Lung (tissue), 12 donors: Measurements from ENCODE around the gene AFAP1. TPM values are rescaled to one million over a fixed set of nuclear protein-coding genes. Genes with fewer than 3 reads are reported as not detected.

Experiments used
- ATAC-seq: fragments of 200-7000 bp; cut with Tn5 transposase; one replicate; pipeline ENCODE4 v1.9.1; 2020; ENCODE audit warnings: moderate number of reproducible peaks; ENCODE audit not compliant: insufficient read depth, low FRiP score
- DNase-seq, 3 donors: peaks; one replicate each; pipeline ENCODE4 v3.0.0-alpha.2; 2013 to 2017
- H3K27ac ChIP-seq, 2 donors: one replicate each; pipeline ENCODE4 v1.5.1; 2013; ENCODE audit warnings: mild to moderate bottlenecking in 2 of 2, moderate library complexity in 2 of 2, control low read depth in 1 of 2, inconsistent platforms in 1 of 2, low read depth in 1 of 2, low read length in 1 of 2
- H3K27me3 ChIP-seq, 3 donors: one replicate each; pipeline ENCODE4 v1.5.1; 2013; ENCODE audit warnings: low read length in 2 of 3; ENCODE audit not compliant: control insufficient read depth in 3 of 3, insufficient read depth in 3 of 3
- H3K36me3 ChIP-seq, 4 donors: one replicate each; pipeline ENCODE4 v1.5.1; 2013; ENCODE audit warnings: low read length in 4 of 4, mild to moderate bottlenecking in 1 of 4, moderate library complexity in 1 of 4; ENCODE audit not compliant: control insufficient read depth in 4 of 4, insufficient read depth in 4 of 4
- H3K4me1 ChIP-seq, 5 donors: one replicate each; pipeline ENCODE4 v1.5.1; 2013; ENCODE audit warnings: low read length in 5 of 5, mild to moderate bottlenecking in 2 of 5, moderate library complexity in 1 of 5; ENCODE audit not compliant: control insufficient read depth in 5 of 5, insufficient read depth in 5 of 5
- H3K4me3 ChIP-seq: one replicate; pipeline ENCODE4 v1.5.1; 2013; ENCODE audit warnings: mild to moderate bottlenecking, control low read depth, moderate library complexity
- H3K9ac ChIP-seq, 2 donors: one replicate each; pipeline ENCODE4 v1.5.1; 2013; ENCODE audit warnings: low read length in 2 of 2, control low read depth in 1 of 2; ENCODE audit not compliant: insufficient read depth in 1 of 2
- H3K9me3 ChIP-seq, 4 donors: one replicate each; pipeline ENCODE4 v1.5.1; 2013; ENCODE audit warnings: low read length in 3 of 4, mild to moderate bottlenecking in 1 of 4, moderate library complexity in 1 of 4; ENCODE audit not compliant: control insufficient read depth in 4 of 4, insufficient read depth in 3 of 4
- CTCF ChIP-seq: IDR thresholded peaks from 2 replicates; pipeline ENCODE4 v1.5.1; 2012; ENCODE audit warnings: mild to moderate bottlenecking; ENCODE audit errors: control extremely low read depth, extremely low read depth
- WGBS, 2 donors: extraction: QIAGEN DNeasy Blood & Tissue Kit; methylation state at CpG; one replicate each; pipeline ENCODE4 v1.1.7; 2013; 5-methylcytosine and 5-hydroxymethylcytosine counted together
- polyA plus RNA-seq, 2 donors: library from polyadenylated mRNA; stranded (reverse); fragments of 200-250 nt; gene quantifications; one replicate each; pipeline ENCODE4 v1.2.1, GENCODE V29; 2013
- total RNA-seq, 2 donors: library from RNA; depleted of rRNA in 1 of 2; stranded (reverse); fragments of >200 nt in 1 of 2; gene quantifications; one replicate each; pipeline ENCODE4 v1.2.1, GENCODE V29; 2014 to 2021
- donor health status: control.
- donor health status: control.
- donor health status: Bipolar disorder and iron deficiency.
- donor health status: healthy.
- donor health status: DM: yes; HTN: yes; CAD: no.

The AFAP1 gene
- total and polyA plus RNA-seq, 4 donors = 5.3 to 34.1 (median 12.3) TPM

GRCh38 chr4:7709431-7709830 lies 230.2 kb downstream of the AFAP1 start:
- WGBS, 2 donors = 90 to 92% methylated on average over 6 of the region's 6 CpGs
- TF ChIP-seq CTCF = no peak

GRCh38 chr4:7708981-7709380 lies 230.7 kb downstream of the AFAP1 start:
- Histone ChIP-seq H3K9ac (no peak overlapping the region), H3K4me1 (no peaks in the 10 kb centered on the region), H3K27me3 (no peaks in the 10 kb centered on the region), H3K9me3 (peaks cover 0 to 3% (median 0%) of the 10 kb centered on the region in 4 donors), H3K4me3 (no peak overlapping the region), H3K27ac (no peak overlapping the region), H3K36me3 (no peaks in the 10 kb centered on the region)
- ATAC-seq (no peak), DNase-seq (peak in 1 of 3 donors; percentile 17)
- TF ChIP-seq CTCF = no peak
- WGBS, 2 donors = 43 to 55% methylated on average over 15 of the region's 15 CpGs

More at GRCh38 chr4:7709431-7709830, 230.2 kb downstream of the AFAP1 start:
- no peak overlapping the region for H3K9ac ChIP-seq
- no peaks in the 10 kb centered on the region for H3K36me3 ChIP-seq
- H3K27ac ChIP-seq = no peak overlapping the region
- no peaks in the 10 kb centered on the region for H3K27me3 ChIP-seq
- H3K4me1 ChIP-seq = no peaks in the 10 kb centered on the region
- ATAC-seq = no peak
- peaks cover 0 to 7% (median 0%) of the 10 kb centered on the region in 4 donors for H3K9me3 ChIP-seq
- no peak for DNase-seq
- H3K4me3 ChIP-seq = no peak overlapping the region

Other genes with a start within 250 kb of the AFAP1 start
- 10 to 100 TPM in 1 of 2 donors, 1 to 10 TPM in 1; 4.0 to 10.9 TPM for gene ABLIM2, start 219.0 kb upstream of the AFAP1 start, total RNA-seq
- 1 to 10 TPM; 1.7 to 6.5 TPM for gene ABLIM2, start 219.0 kb upstream of the AFAP1 start, polyA plus RNA-seq